ENCODE results near the gene GIT2.
"Not testable (repeated sequence)": the region's sequence is repeated elsewhere in the genome, so short reads cannot be mapped to it uniquely, and the experiment has no call there.

The GIT2 gene

GRCh38 chr12:109997393-109997792, 1.2 kb upstream of the GIT2 start:
- peak overlapping the region; percentile 23 for H3K4me3 Mint-ChIP-seq
- H3K36me3 Mint-ChIP-seq (ENCODE audit: low read depth) = peaks cover 14% of the 10 kb centered on the region
- peak overlapping the region; percentile 45 for H3K27ac Mint-ChIP-seq
- peaks cover 68% of the 10 kb centered on the region for H3K4me1 Mint-ChIP-seq (ENCODE audit: low read depth)
- H3K27me3 Mint-ChIP-seq = no peaks in the 10 kb centered on the region
- no peaks in the 10 kb centered on the region for H3K9me3 Mint-ChIP-seq

DNA sequence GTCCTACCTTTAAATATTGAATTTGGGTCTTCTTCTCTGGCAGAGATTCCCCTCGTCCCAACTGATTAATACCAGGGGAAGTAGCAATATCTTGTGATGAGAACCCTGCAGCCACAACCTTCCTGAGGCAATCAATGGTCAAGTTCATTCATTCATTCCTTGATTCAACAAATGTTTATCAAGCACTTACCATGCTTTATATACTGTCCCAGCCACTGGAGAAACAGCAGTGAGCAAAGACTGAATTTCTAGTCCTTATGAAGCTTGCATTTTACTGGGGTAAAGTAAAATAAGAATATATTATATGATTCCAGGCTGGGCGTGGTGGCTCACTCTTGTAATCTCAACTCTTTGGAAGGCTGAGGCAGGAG, 300 bp upstream of the GIT2 start:
- H3K9me3 Mint-ChIP-seq = no peaks in the 10 kb centered on the region
- H3K4me1 Mint-ChIP-seq (ENCODE audit: low read depth) = peaks cover 66% of the 10 kb centered on the region
- H3K4me3 Mint-ChIP-seq = peak overlapping the region; percentile 95
- peak overlapping the region; percentile 94 for H3K27ac Mint-ChIP-seq
- peaks cover 15% of the 10 kb centered on the region for H3K36me3 Mint-ChIP-seq (ENCODE audit: low read depth)
- no peaks in the 10 kb centered on the region for H3K27me3 Mint-ChIP-seq

GRCh38 chr12:109995361-109995685, 845 bp downstream of the GIT2 start:
- Mint-ChIP-seq H3K27me3 (no peaks in the 10 kb centered on the region), H3K9me3 (no peaks in the 10 kb centered on the region), H3K27ac (peak overlapping the region; percentile 87), H3K4me1 (ENCODE audit: low read depth) (peaks cover 64% of the 10 kb centered on the region), H3K36me3 (ENCODE audit: low read depth) (peaks cover 25% of the 10 kb centered on the region), H3K4me3 (peak overlapping the region; percentile 95)

DNA sequence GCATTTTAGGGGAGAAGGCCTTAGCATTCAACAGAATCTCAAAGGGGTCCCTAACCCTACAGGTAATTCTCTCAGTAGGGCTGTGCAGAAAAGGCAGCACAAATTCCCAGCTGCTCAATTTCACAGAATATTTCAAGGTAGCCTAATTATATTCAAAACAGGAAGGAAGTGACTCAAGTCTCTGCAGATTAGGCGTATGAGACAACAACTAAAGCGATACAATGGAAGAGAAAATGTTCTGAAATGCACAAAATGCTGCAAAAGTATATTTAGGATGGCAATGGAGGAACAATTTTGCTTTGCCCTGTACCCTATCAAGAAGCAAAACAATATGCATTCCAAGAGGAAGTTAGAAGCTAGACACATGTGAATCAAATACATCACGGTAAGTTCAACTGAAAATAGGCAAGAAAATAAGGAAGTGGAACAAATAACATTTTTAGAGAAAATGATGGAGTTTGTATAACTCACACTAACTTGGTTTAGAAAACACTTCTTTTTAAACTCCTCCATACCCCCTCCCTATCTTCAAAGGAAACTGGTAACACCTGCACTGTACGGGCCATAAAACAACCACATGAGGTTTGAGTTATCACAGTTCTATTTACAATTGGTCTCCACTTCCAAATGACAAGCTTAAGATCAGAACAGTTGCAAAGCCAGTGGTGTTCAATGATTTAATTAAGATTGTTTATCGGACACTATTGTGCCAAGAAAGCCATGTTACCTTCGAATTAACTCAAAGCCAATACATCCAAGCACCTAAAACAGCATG, 1.6 kb downstream of the GIT2 start:
- Mint-ChIP-seq H3K9me3 (no peaks in the 10 kb centered on the region), H3K27me3 (no peaks in the 10 kb centered on the region), H3K36me3 (ENCODE audit: low read depth) (peaks cover 32% of the 10 kb centered on the region), H3K4me1 (ENCODE audit: low read depth) (peaks cover 66% of the 10 kb centered on the region), H3K4me3 (peak overlapping the region; percentile 95), H3K27ac (peak overlapping the region; percentile 87)

GRCh38 chr12:109993091-109993490, 3.1 kb downstream of the GIT2 start:
- Mint-ChIP-seq H3K4me1 (ENCODE audit: low read depth) (peaks cover 67% of the 10 kb centered on the region), H3K27ac (peak overlapping the region; percentile 58), H3K9me3 (no peaks in the 10 kb centered on the region), H3K4me3 (peak overlapping the region; percentile 58), H3K36me3 (ENCODE audit: low read depth) (peaks cover 42% of the 10 kb centered on the region), H3K27me3 (no peaks in the 10 kb centered on the region)

- Mint-ChIP-seq H3K9me3 (no peaks in the 10 kb centered on the region), H3K4me1 (ENCODE audit: low read depth) (peaks cover 65% of the 10 kb centered on the region), H3K27ac (no peak overlapping the region), H3K36me3 (ENCODE audit: low read depth) (peaks cover 50% of the 10 kb centered on the region), H3K4me3 (no peak overlapping the region), H3K27me3 (no peaks in the 10 kb centered on the region)
These were observed 4.6 kb downstream of the GIT2 start for GRCh38 chr12:109991586-109991985.

DNA sequence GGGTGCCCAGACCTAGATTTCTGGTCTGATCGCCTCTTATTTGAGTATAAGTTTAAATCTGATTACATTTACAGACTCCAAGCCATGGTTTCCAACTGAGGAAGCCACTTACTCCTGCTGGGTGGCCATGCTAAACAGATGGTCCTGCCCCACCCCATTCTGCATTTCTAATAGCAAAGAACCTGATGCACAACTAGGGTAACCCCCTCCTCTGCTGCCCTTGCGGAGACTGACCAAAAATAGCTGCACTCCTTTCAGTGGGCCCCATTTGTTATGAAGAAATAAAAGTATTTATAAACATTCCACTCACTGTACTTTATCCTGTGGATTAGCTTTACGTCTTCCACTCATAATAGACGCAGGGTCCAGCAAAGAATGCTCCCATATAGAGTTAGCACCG, 6.8 kb downstream of the GIT2 start:
- Mint-ChIP-seq H3K27me3 (no peaks in the 10 kb centered on the region), H3K9me3 (no peaks in the 10 kb centered on the region), H3K4me1 (ENCODE audit: low read depth) (peaks cover 63% of the 10 kb centered on the region), H3K36me3 (ENCODE audit: low read depth) (peaks cover 62% of the 10 kb centered on the region), H3K4me3 (no peak overlapping the region), H3K27ac (no peak overlapping the region)

GRCh38 chr12:109988903-109989302, 7.3 kb downstream of the GIT2 start:
- Mint-ChIP-seq H3K27me3 (no peaks in the 10 kb centered on the region), H3K27ac (no peak overlapping the region), H3K4me3 (no peak overlapping the region)

GRCh38 chr12:109988274-109988673, 7.9 kb downstream of the GIT2 start:
- H3K9me3 Mint-ChIP-seq = no peaks in the 10 kb centered on the region
- no peak overlapping the region for H3K4me3 Mint-ChIP-seq
- H3K27ac Mint-ChIP-seq = peak overlapping the region; percentile 49
- peaks cover 61% of the 10 kb centered on the region for H3K36me3 Mint-ChIP-seq (ENCODE audit: low read depth)
- H3K27me3 Mint-ChIP-seq = no peaks in the 10 kb centered on the region
- H3K4me1 Mint-ChIP-seq (ENCODE audit: low read depth) = peaks cover 54% of the 10 kb centered on the region

More at GRCh38 chr12:109988903-109989302, 7.3 kb downstream of the GIT2 start:
- peaks cover 61% of the 10 kb centered on the region for H3K36me3 Mint-ChIP-seq (ENCODE audit: low read depth)
- H3K4me1 Mint-ChIP-seq (ENCODE audit: low read depth) = peaks cover 58% of the 10 kb centered on the region
- no peaks in the 10 kb centered on the region for H3K9me3 Mint-ChIP-seq

DNA sequence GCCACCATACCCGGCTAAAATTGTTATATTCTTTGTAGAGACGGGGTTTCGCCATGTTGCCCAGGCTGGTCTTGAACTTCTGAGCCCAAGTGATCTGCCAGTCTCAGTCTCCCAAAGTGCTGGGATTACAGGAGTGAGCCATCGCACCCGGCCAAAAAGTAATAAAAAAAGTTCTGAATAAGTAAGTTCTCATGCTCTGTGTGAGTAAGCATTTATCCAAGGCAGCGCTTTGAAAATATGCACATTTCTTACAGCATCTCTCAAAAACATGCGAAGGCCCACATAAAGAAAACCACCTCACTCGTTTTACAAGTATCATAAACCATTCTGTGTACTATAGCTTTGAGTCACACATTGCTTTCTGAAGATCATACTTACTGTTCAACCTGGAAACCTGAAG, 8.6 kb downstream of the GIT2 start:
- Mint-ChIP-seq H3K4me1 (ENCODE audit: low read depth) (peaks cover 54% of the 10 kb centered on the region), H3K36me3 (ENCODE audit: low read depth) (peaks cover 65% of the 10 kb centered on the region), H3K27me3 (no peaks in the 10 kb centered on the region), H3K27ac (peak overlapping the region; percentile 49), H3K9me3 (no peaks in the 10 kb centered on the region), H3K4me3 (no peak overlapping the region)

GRCh38 chr12:109986236-109986635, 9.9 kb downstream of the GIT2 start:
- H3K27ac Mint-ChIP-seq = peak overlapping the region; percentile 53
- H3K4me3 Mint-ChIP-seq, H3K27me3 Mint-ChIP-seq, H3K9me3 Mint-ChIP-seq: not testable (repeated sequence)
- peaks cover 57% of the 10 kb centered on the region for H3K4me1 Mint-ChIP-seq (ENCODE audit: low read depth)
- peaks cover 69% of the 10 kb centered on the region for H3K36me3 Mint-ChIP-seq (ENCODE audit: low read depth)

DNA sequence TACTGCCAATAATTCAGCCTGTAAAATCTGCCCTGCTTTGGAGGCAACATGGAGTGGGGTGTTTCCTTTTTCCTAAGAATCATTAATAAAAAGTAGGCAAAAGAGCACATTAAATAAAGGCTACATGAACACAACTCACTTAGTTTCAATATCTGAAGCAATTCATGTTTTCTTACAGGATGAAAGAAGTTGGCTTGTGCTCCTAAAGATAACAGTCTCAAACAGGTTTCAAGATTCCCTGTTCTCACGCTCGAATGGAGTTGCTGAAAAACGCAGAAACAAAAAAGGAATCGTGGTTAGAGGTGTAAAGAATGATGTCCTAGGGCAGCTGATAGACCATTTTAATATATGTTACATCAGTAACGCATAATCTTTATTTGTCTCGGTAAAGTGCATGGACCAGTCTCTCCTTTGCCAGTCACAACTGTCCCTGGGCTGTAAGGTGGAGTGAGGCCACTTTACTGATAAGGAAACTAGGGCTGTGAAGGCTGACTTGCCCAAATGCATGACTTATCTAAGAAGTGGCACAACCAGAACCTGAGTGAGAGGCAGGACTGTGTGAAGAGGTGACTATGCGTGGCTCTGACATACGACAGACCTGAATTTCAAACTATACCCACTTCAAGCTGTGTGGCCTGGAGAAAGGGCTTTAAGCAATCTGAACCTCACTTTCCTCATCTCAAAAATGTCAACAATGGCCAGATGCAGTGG, 12.6 kb downstream of the GIT2 start:
- Mint-ChIP-seq H3K4me3 (no peak overlapping the region), H3K36me3 (ENCODE audit: low read depth) (peaks cover 67% of the 10 kb centered on the region), H3K9me3 (peaks cover 9% of the 10 kb centered on the region), H3K27ac (peak overlapping the region; percentile 41), H3K4me1 (ENCODE audit: low read depth) (peaks cover 61% of the 10 kb centered on the region), H3K27me3 (no peaks in the 10 kb centered on the region)

DNA sequence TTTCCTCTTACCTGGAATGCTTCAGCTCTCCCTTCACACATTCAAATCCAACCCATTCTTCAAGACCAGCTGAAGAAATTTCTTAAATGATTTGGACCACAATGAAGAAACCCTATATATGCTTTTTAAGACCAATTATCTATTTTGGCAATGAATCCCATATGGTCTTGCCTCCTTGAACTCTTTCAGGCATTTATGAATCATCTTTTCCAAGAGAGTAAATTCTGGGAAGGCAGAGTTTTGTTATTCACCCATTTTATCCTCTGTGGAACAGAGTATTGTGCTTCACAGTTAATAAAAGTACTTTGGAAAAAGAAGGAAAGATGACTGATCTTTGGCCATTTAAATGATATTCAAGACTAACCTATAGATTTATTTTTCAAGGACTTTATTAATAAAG, 14.0 kb downstream of the GIT2 start:
- Mint-ChIP-seq H3K36me3 (ENCODE audit: low read depth) (peaks cover 70% of the 10 kb centered on the region), H3K9me3 (peaks cover 13% of the 10 kb centered on the region), H3K4me1 (ENCODE audit: low read depth) (peaks cover 63% of the 10 kb centered on the region), H3K27ac (peak overlapping the region; percentile 81), H3K4me3 (peak overlapping the region; percentile 41), H3K27me3 (no peaks in the 10 kb centered on the region)

- Mint-ChIP-seq H3K9me3 (peaks cover 13% of the 10 kb centered on the region), H3K27me3 (no peaks in the 10 kb centered on the region), H3K4me1 (ENCODE audit: low read depth) (peaks cover 63% of the 10 kb centered on the region), H3K4me3 (peak overlapping the region; percentile 47), H3K36me3 (ENCODE audit: low read depth) (peaks cover 77% of the 10 kb centered on the region), H3K27ac (peak overlapping the region; percentile 81)
These were observed 14.9 kb downstream of the GIT2 start for GRCh38 chr12:109981311-109981710.

- Mint-ChIP-seq H3K36me3 (ENCODE audit: low read depth) (peaks cover 59% of the 10 kb centered on the region), H3K27ac (peak overlapping the region; percentile 95), H3K4me3 (no peak overlapping the region)
These were observed 23.3 kb downstream of the GIT2 start for GRCh38 chr12:109972821-109973220.

More at GRCh38 chr12:109972821-109973220, 23.3 kb downstream of the GIT2 start:
- Mint-ChIP-seq H3K4me1 (ENCODE audit: low read depth) (peaks cover 23% of the 10 kb centered on the region), H3K27me3 (no peaks in the 10 kb centered on the region), H3K9me3 (no peaks in the 10 kb centered on the region)

All from stimulated activated naive CD8-positive, alpha-beta T cell treated with anti-CD3 and anti-CD28 coated beads, Interleukin-15, Interleukin-2, amounts not matched to agents 100 ng/mL and 50 ng/mL, for 24 hours (primary cell).